Tibial nerve (tissue), 4 donors: Measurements from ENCODE around the gene CIITA.

Experiments used
- EP300 ChIP-seq, 2 donors: sonication (generic); formaldehyde crosslinking; IDR thresholded peaks; one replicate each; pipeline ENCODE4 v1.6.1; 2017; ENCODE audit warnings: antibody characterized with exemption in 2 of 2, mild to moderate bottlenecking in 1 of 2
- POLR2A ChIP-seq, 2 donors: fragments of 450-650 bp; IDR thresholded peaks; one replicate each; pipeline ENCODE4 v1.6.1; 2017; ENCODE audit warnings: antibody characterized with exemption in 2 of 2, mild to moderate bottlenecking in 2 of 2, moderate library complexity in 2 of 2
- TF ChIP-seq, protein P1 (sequence below), 5 experiments: fragments of 200-600 bp in 3 of 5; fragments of 450-650 bp in 2 of 5; sonication (generic) in 3 of 5; IDR thresholded peaks; one replicate each; pipeline ENCODE4 v1.5.1; 2016 to 2019; ENCODE audit warnings: antibody characterized with exemption in 5 of 5, mild to moderate bottlenecking in 3 of 5, moderate library complexity in 2 of 5

DNA sequence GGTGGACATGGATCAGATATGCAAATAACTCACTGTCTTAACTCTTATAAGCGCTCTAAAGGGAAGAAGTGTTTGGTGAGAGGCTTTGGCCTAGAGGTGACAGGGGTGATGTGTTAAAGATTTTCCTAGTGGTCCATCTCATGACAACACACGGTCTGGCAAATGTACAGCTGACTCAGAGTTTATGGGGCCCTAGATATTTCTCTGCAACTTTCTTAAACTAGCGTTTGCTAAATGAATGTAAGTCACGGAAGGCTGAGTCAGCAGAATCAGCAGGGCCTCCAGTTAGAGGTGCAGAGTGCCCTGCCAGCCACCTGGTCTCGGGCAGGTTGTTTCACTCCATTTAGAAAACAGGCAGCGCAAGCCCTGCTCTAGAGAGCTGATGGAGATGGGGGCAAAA is 107.5 kb downstream of the CIITA start:
- TF ChIP-seq, protein P1, sequence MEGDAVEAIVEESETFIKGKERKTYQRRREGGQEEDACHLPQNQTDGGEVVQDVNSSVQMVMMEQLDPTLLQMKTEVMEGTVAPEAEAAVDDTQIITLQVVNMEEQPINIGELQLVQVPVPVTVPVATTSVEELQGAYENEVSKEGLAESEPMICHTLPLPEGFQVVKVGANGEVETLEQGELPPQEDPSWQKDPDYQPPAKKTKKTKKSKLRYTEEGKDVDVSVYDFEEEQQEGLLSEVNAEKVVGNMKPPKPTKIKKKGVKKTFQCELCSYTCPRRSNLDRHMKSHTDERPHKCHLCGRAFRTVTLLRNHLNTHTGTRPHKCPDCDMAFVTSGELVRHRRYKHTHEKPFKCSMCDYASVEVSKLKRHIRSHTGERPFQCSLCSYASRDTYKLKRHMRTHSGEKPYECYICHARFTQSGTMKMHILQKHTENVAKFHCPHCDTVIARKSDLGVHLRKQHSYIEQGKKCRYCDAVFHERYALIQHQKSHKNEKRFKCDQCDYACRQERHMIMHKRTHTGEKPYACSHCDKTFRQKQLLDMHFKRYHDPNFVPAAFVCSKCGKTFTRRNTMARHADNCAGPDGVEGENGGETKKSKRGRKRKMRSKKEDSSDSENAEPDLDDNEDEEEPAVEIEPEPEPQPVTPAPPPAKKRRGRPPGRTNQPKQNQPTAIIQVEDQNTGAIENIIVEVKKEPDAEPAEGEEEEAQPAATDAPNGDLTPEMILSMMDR (IDR thresholded peaks at IDR 0.05) = no peak
- no peak for TF ChIP-seq POLR2A (IDR thresholded peaks at IDR 0.05)
- no peak for TF ChIP-seq EP300 (IDR thresholded peaks at IDR 0.05)
